Measurements from ENCODE around the gene HASPIN. TPM values are rescaled to one million over a fixed set of nuclear protein-coding genes. Genes with fewer than 3 reads are reported as not detected.
"Not testable (repeated sequence)": the region's sequence is repeated elsewhere in the genome, so short reads cannot be mapped to it uniquely, and the experiment has no call there.

Gene HASPIN
- total RNA-seq, 4 donors from 2014 or later, result 0.21 TPM; not detected in 3

GRCh38 chr17:3724378-3725077, 825 bp downstream of the HASPIN start:
- WGBS, 2 donors, result 16 to 25% methylated on average over 19 to 27 of the region's 27 CpGs
- Histone ChIP-seq H3K4me3 (peak overlapping the region; percentile 74 to 93 (median 78)), H3K36me3 (peaks cover 0 to 3% (median 0%) of the 10 kb centered on the region in 3 donors), H3K4me1 (peaks cover 2 to 42% (median 19%) of the 10 kb centered on the region in 4 donors), H3K27me3 (no peaks in the 10 kb centered on the region), H3K9me3 (no peaks in the 10 kb centered on the region), H3K27ac (peak overlapping the region in 1 of 4 donors; percentile 87)
- TF ChIP-seq, protein P1, sequence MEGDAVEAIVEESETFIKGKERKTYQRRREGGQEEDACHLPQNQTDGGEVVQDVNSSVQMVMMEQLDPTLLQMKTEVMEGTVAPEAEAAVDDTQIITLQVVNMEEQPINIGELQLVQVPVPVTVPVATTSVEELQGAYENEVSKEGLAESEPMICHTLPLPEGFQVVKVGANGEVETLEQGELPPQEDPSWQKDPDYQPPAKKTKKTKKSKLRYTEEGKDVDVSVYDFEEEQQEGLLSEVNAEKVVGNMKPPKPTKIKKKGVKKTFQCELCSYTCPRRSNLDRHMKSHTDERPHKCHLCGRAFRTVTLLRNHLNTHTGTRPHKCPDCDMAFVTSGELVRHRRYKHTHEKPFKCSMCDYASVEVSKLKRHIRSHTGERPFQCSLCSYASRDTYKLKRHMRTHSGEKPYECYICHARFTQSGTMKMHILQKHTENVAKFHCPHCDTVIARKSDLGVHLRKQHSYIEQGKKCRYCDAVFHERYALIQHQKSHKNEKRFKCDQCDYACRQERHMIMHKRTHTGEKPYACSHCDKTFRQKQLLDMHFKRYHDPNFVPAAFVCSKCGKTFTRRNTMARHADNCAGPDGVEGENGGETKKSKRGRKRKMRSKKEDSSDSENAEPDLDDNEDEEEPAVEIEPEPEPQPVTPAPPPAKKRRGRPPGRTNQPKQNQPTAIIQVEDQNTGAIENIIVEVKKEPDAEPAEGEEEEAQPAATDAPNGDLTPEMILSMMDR (IDR thresholded peaks at IDR 0.05), result no peak
- TF ChIP-seq POLR2A (IDR thresholded peaks at IDR 0.05), result no peak
- no peak for DNase-seq (ENCODE audit: low spot score in 2 of 2)

DNA sequence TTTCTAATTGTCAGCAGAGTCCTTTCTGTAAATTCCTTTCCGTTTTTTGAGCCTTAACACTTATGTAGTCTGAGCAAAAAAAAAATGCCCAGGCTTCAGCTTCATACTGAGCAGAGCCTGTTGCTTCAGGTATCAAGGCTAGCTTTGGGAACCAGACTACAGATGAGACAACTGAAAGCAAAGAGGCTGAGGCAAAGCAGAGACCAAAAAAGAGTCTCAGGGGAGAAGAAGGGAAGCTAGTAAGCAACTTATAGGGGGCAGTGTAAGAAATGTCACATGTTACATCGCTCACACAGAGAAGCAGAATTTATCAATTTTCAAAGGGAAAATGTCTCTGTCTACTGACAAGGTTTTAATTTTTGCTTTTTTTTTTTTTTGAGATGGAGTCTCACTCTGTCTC, 3.3 kb downstream of the HASPIN start:
- DNase-seq (ENCODE audit: low spot score in 2 of 2), result no peak
- Histone ChIP-seq H3K9me3 (no peaks in the 10 kb centered on the region), H3K4me3 (no peak overlapping the region), H3K36me3 (no peaks in the 10 kb centered on the region), H3K27ac (no peak overlapping the region), H3K4me1 (peaks cover 0 to 20% (median 10%) of the 10 kb centered on the region in 4 donors), H3K27me3 (no peaks in the 10 kb centered on the region)
- TF ChIP-seq EP300 (IDR thresholded peaks at IDR 0.05), result no peak
- WGBS, 2 donors, result 42 to 45% methylated on average over 2 of the region's 2 CpGs

DNA sequence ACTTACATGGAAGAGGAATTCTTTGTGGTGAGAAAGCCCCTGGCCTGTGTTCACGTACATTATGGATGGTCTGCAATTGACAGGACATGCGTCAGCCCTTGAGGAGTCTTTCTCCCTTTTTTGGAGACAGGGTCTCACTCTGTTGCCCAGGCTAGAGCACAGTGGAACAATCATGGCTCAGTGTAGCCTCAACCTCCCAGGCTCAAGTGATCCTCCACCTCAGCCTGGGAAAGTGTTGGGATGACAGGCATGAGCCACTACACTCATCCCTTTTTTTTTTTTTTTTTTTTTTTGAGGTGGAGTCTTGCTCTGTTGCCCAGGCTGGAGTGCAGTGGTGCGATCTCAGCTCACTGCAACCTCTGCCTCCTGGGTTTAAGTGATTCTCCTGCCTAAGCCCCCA, 4.4 kb downstream of the HASPIN start:
- not testable (repeated sequence) for DNase-seq (ENCODE audit: low spot score in 2 of 2); H3K4me3 ChIP-seq; H3K36me3 ChIP-seq; H3K27ac ChIP-seq; H3K9me3 ChIP-seq; H3K27me3 ChIP-seq
- peaks cover 0 to 10% (median 4%) of the 10 kb centered on the region in 4 donors for H3K4me1 ChIP-seq
- 100% methylated on average over 3 of the region's 3 CpGs for WGBS, 2 donors

DNA sequence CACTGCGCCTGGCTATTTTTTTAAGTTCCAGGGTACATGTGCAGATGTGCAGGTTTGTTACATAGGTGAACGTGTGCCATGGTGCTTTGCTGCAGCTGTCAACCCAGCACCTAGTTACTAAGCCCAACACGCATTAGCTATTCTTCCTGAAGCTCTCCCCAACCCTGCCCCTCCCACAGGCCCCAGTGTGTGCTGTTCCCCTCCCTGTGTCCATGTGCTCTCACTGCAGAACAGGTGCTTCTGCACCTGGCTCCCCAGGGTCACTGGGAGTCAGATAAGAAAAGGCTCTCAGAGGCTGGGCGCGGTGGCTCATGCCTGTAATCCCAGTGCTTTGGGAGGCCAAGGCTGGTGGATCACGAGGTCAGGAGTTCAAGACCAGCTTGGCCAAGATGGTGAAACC, 6.2 kb downstream of the HASPIN start:
- Histone ChIP-seq H3K27me3 (no peaks in the 10 kb centered on the region), H3K27ac (no peak overlapping the region)
- DNase-seq (ENCODE audit: low spot score in 2 of 2), result no peak

DNA sequence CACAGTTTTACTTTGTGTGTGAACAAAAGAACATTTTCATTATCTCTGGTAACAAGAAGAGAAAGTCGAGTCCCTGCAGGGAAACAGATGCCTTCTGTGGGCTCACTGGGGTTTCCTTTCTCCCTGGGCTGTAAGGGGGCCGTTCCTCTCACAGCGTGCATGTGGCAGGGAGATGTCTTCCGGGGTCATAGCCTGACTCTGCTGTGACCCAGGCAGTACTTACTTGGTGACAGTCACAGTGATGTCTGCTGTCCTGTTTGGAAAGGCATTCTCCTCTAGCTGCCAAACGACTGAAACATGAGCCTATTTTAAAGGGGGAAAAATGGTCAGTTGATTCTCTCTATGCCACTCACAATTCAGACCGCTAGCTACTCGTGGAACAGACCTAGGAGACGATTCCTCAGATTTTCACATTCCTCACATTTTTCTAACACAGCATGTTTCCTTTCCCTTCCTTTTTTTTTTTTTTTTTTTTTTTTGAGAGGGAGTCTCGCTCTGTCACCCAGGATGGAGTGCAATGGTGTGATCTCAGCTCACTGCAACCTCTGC, 7.3 kb downstream of the HASPIN start:
- WGBS, 2 donors, result 30 to 39% methylated on average over 9 of the region's 9 CpGs
- DNase-seq (ENCODE audit: low spot score in 2 of 2), result no peak
- Histone ChIP-seq H3K27me3 (peaks cover 0 to 1% of the 10 kb centered on the region in 2 donors), H3K36me3 (no peaks in the 10 kb centered on the region), H3K4me3 (no peak overlapping the region), H3K9me3 (no peaks in the 10 kb centered on the region), H3K27ac (no peak overlapping the region), H3K4me1 (no peaks in the 10 kb centered on the region)
- no peak for TF ChIP-seq POLR2A (IDR thresholded peaks at IDR 0.05)
- TF ChIP-seq EP300 (IDR thresholded peaks at IDR 0.05), result no peak
- TF ChIP-seq, protein P1 (IDR thresholded peaks at IDR 0.05), result no peak

More for the DNA sequence above, 6.2 kb downstream of the HASPIN start:
- no peaks in the 10 kb centered on the region for H3K36me3 ChIP-seq
- no peaks in the 10 kb centered on the region for H3K9me3 ChIP-seq
- TF ChIP-seq POLR2A (IDR thresholded peaks at IDR 0.05), result no peak
- TF ChIP-seq, protein P1 (IDR thresholded peaks at IDR 0.05), result no peak
- no peak for TF ChIP-seq EP300 (IDR thresholded peaks at IDR 0.05)
- H3K4me1 ChIP-seq, result no peaks in the 10 kb centered on the region
- WGBS, 2 donors, result 78 to 79% methylated on average over 6 of the region's 6 CpGs
- H3K4me3 ChIP-seq, result no peak overlapping the region

- Histone ChIP-seq H3K4me3 (no peak overlapping the region), H3K9me3 (no peaks in the 10 kb centered on the region), H3K27ac (no peak overlapping the region), H3K36me3 (no peaks in the 10 kb centered on the region), H3K4me1 (no peaks in the 10 kb centered on the region), H3K27me3 (peaks cover 0 to 7% of the 10 kb centered on the region in 2 donors)
- TF ChIP-seq, protein P1 (IDR thresholded peaks at IDR 0.05), result no peak
- TF ChIP-seq EP300 (IDR thresholded peaks at IDR 0.05) (no peak), POLR2A (IDR thresholded peaks at IDR 0.05) (no peak)
- no peak for DNase-seq (ENCODE audit: low spot score in 2 of 2)
- WGBS, 2 donors, result 28% methylated on average over 9 of the region's 9 CpGs
These were observed 8.5 kb downstream of the HASPIN start for GRCh38 chr17:3732210-3732621.

GRCh38 chr17:3734911-3735276, 11.2 kb downstream of the HASPIN start:
- H3K27me3 ChIP-seq; H3K36me3 ChIP-seq; H3K9me3 ChIP-seq; H3K4me3 ChIP-seq; H3K27ac ChIP-seq; DNase-seq (ENCODE audit: low spot score in 2 of 2): not testable (repeated sequence)
- WGBS, 2 donors, result 90 to 91% methylated on average over 10 of the region's 10 CpGs
- peaks cover 0 to 13% (median 7%) of the 10 kb centered on the region in 4 donors for H3K4me1 ChIP-seq
